ENCODE results near the gene B4GALNT1. TPM values are rescaled to one million over a fixed set of nuclear protein-coding genes. Genes with fewer than 3 reads are reported as not detected.

Gene B4GALNT1
- total RNA-seq, 4 donors from 2014 or later, result 0.19 to 1.7 (median 0.26) TPM

- intact Hi-C loops (cut with DNase I; ENCODE audit: low total_unique reads), result no loop called here
- 2% methylated on average over 40 to 47 of the region's 55 CpGs for WGBS, 2 donors
- H3K4me3 ChIP-seq (ENCODE audit: low read depth, poor library complexity, severe bottlenecking), result peak within 1 kb of the TSS; percentile 39
- TF ChIP-seq CTCF (IDR thresholded peaks at IDR 0.05) (no peak), POLR2A (IDR thresholded peaks at IDR 0.05) (no peak)
- DNase-seq (ENCODE audit: low spot score in 2 of 2), result peak; percentile 34 to 93
These were observed 21.7 kb downstream of the B4GALNT1 start, which contains the start of gene ARHGEF25 for GRCh38 chr12:57611108-57611826. Gene ARHGEF25 (plus strand): TSS chr12:57611435. CDS start chr12:57611895, 460 bp downstream.

DNA sequence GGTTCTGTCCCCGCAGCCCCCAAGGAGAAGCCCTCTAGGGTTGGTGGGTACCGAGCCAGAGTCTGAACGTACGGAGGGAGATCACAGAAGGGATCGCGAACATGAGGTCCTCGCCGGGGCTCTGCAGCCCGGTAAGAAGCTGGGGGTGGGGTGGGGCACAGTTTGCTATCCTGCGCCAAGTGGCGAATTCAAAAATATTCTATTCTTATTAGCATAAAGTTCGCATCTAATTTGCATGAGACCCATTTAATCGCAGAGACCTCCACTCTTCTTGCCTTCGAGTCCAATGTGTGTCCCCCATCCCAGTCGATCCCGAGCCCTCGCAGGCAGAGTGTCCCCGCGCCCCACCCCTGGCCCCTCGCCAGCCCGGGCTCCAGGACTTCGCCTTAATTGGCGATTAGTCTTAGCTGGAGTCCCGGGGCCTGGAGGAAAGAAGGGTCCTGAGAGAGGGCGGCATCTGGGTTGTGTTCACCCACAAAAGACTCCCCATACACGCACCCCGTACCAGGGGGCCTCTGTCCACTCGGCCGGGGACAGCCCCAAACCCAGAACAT is 22.4 kb downstream of the B4GALNT1 start:
- H3K4me3 ChIP-seq (ENCODE audit: low read depth, poor library complexity, severe bottlenecking), result peak overlapping the region; percentile 39
- intact Hi-C loops (cut with DNase I; ENCODE audit: low total_unique reads), result no loop called here
- peak in 1 of 2 donors; percentile 94 for DNase-seq (ENCODE audit: low spot score in 2 of 2)
- no peak for TF ChIP-seq POLR2A (IDR thresholded peaks at IDR 0.05)
- TF ChIP-seq CTCF (IDR thresholded peaks at IDR 0.05), result no peak
- WGBS, 2 donors, result 4 to 5% methylated on average over 29 of the region's 29 CpGs

DNA sequence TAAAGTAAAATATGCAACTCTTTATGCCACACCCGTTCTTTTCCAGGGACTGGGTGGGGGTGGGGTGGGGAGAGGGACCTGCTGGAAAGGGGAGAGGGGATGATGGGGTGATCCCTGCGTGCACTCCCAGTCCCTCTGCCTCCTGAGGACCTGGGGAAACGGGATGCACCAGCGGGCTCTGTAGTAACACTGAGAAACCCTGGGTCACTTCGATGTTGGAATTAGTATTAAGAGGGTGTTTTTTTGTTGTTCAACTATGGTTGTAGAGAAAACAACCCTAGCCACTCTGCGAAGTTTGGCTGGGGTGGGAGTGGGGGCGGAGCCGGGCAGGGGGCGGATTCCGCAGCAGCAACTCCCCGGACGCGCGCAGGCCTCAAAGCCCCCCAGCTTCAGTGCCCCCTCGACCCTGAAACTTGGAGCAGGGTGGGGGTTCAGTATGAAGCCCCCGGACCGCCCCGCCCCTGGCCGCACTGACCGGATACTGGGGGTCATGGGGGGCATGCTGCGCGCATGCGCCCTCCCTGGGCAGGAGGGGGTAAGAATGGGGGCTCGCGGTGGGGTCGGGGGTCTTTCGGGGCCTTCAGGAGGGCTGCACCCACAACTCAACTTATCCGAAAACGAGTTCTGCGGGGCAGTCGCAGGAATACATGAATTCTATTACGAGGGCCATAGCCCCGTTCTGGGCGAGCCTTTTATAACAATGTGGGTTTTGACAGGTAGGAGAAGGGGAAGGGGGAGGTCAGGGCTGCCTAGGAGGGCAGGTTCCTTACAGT is 23.0 kb downstream of the B4GALNT1 start:
- H3K4me3 ChIP-seq (ENCODE audit: low read depth, poor library complexity, severe bottlenecking), result no peak overlapping the region

DNA sequence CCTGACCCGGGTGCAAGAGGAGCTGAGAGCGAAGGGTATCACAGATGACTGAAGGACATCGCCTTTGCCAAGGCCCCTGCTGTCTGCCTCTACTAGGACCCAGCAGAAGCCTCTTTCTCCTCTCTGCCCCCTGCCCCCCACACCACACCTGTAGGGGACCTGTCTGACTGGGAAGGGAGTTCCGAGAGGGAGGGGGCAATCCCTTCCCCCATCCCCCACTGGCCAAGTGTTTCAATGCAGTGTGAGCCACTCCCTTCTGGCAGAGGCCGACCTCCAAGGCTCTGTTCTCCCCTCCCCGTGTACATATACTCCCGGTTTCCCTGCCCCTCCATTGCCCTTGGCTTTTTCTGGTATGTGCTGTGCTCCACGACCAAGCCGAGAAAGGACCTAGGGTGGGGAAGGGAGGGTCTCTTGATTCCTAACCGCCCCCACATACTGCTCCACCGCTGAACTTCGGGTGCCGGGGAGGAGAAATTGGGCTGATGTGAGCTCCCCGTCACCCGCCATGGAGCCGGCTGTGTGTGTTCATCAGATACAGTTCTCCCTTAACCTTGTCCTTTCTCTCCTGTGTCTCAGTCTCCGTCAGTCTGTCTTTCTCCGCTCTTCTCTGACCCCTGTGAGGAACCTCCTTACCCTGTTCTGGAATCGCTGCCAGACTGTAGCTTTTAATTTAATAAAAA is 23.8 kb downstream of the B4GALNT1 start:
- intact Hi-C loops (cut with DNase I; ENCODE audit: low total_unique reads), result no loop called here
- H3K4me3 ChIP-seq (ENCODE audit: low read depth, poor library complexity, severe bottlenecking), result no peak overlapping the region
- TF ChIP-seq POLR2A (IDR thresholded peaks at IDR 0.05), result no peak
- no peak for TF ChIP-seq CTCF (IDR thresholded peaks at IDR 0.05)
- DNase-seq (ENCODE audit: low spot score in 2 of 2), result no peak
- WGBS, 2 donors, result 49 to 52% methylated on average over 19 of the region's 19 CpGs

More for the DNA sequence above, 23.0 kb downstream of the B4GALNT1 start:
- TF ChIP-seq POLR2A (IDR thresholded peaks at IDR 0.05), result no peak
- TF ChIP-seq CTCF (IDR thresholded peaks at IDR 0.05), result no peak
- DNase-seq (ENCODE audit: low spot score in 2 of 2), result no peak
- WGBS, 2 donors, result 22 to 24% methylated on average over 17 to 31 of the region's 34 CpGs
- intact Hi-C loops (cut with DNase I; ENCODE audit: low total_unique reads), result no loop called here

GRCh38 chr12:57607958-57608663 is 24.9 kb downstream of the B4GALNT1 start:
- H3K4me3 ChIP-seq (ENCODE audit: low read depth, poor library complexity, severe bottlenecking), result no peak overlapping the region
- DNase-seq (ENCODE audit: low spot score in 2 of 2), result no peak
- no peak for TF ChIP-seq CTCF (IDR thresholded peaks at IDR 0.05)
- TF ChIP-seq POLR2A (IDR thresholded peaks at IDR 0.05), result no peak
- intact Hi-C loops (cut with DNase I; ENCODE audit: low total_unique reads), result no loop called here
- 82 to 83% methylated on average over 12 of the region's 12 CpGs for WGBS, 2 donors
